HG03175 (cell line): ENCODE data around the gene TLDC2.
"Not testable (repeated sequence)": the region's sequence is repeated elsewhere in the genome, so short reads cannot be mapped to it uniquely, and the experiment has no call there.

Experiments
- ATAC-seq: cut with Tn5 transposase; IDR thresholded peaks from one replicate; pipeline ENCODE4 v1.9.1; 2021; ENCODE audit warnings: mild to moderate bottlenecking, moderate library complexity; ENCODE audit not compliant: unreplicated experiment

TLDC2 gene

GRCh38 chr20:36866681-36867495 is 9.1 kb upstream of the TLDC2 start:
- ATAC-seq, result no peak

GRCh38 chr20:36871640-36872570 is 4.0 kb upstream of the TLDC2 start:
- ATAC-seq, result no peak

DNA sequence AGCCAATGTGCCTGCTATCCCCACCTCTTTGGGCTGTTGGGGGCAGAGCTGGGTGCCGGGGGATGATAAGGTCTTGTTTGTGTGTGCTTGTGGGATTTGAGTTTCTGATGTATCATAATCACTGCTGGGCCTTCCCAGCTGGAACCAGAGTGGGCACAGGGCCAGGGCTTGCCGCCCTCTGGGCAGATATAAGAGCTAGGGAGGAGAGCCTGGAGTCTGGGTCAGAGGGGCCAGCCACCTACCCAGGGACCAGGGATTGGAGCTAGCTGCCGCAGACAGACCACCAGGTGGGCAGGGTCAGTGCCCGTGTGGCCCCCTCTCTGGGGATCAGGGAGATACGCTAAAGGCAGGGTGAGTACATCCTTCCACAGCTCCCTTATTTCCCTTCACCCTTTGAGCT is 3.1 kb upstream of the TLDC2 start:
- ATAC-seq, result no peak

DNA sequence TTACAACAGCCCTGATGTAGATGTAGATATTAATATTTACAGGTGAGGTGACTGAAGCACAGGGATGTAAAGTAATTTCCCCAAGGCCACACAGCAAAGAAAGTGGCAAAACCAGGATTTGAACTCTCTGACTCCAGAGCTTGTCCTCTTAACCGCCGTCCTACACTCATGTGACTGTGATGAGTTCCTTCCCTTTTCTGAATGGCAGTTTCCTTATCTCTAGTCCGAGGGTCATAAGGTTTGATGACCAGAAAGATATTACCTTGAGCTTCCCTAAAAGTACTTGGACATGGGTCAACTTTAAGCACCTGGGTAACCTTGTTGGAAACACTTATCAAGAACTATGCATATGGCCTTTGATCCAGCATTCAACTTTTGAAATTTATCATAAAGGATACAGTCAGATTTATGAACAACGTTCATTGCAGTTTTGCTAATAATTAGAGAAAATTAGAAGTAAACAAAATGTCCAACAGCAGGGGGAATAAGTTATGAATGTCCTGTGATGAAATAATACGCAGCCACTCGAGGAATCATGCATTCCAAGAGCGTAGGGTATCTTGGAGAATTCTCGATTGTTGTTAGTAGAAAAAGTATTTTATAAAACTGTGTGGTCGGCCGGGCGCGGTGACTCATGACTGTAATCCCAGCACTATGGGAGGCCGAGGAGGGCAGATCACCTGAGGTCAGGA is 2.3 kb upstream of the TLDC2 start:
- no peak for ATAC-seq

- not testable (repeated sequence) for ATAC-seq
Observed at GRCh38 chr20:36875093-36875492, 845 bp upstream of the TLDC2 start.

- no peak for ATAC-seq
Observed at GRCh38 chr20:36876473-36876833, 515 bp downstream of the TLDC2 start.

DNA sequence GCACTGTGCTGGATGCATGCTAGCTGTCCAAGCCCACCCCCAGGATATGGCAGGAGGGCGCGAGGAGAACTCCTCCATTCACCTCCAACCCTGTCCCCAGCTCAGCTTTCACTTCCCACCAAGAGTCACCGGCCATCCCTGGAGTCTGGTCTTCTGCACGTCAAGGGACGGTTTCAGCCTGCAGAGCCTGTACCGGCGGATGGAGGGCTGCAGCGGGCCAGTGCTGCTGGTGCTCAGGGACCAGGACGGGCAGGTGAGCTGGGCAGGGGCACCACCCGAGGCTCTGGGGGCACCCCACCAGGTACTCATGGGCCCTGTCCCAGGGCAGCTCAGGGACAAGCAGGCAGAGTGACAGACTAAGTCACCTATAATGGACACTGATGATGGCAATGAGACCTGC is 3.0 kb downstream of the TLDC2 start:
- ATAC-seq, result no peak

- ATAC-seq, result no peak
Observed at GRCh38 chr20:36880741-36881250, 4.9 kb downstream of the TLDC2 start.

DNA sequence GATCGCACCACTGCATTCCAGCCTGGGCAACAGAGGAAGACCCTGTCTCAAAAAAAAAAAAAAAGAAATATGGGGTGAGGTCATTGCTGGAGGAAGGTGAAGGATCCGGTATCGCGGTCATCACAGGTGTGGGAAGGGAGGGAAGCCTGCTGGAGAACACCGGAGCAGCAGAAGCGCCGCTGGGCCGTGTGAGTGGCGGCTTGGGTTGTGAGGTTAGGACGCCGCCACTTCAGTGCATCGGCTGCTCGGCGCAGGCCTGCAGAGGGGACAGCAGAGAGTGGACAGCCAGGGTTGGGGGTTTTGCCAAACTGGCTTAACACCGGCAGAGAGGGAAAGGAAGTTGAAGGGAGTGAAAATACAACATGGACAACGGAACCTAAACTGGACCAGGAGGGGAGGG is 5.4 kb downstream of the TLDC2 start:
- no peak for ATAC-seq

GRCh38 chr20:36881888-36882287 is 6.0 kb downstream of the TLDC2 start:
- ATAC-seq, result no peak

- no peak for ATAC-seq
Observed at GRCh38 chr20:36883977-36884535, 8.1 kb downstream of the TLDC2 start.

GRCh38 chr20:36885356-36885755 is 9.4 kb downstream of the TLDC2 start:
- no peak for ATAC-seq

GRCh38 chr20:36886859-36887751 is 11.2 kb downstream of the TLDC2 start:
- ATAC-seq, result no peak

DNA sequence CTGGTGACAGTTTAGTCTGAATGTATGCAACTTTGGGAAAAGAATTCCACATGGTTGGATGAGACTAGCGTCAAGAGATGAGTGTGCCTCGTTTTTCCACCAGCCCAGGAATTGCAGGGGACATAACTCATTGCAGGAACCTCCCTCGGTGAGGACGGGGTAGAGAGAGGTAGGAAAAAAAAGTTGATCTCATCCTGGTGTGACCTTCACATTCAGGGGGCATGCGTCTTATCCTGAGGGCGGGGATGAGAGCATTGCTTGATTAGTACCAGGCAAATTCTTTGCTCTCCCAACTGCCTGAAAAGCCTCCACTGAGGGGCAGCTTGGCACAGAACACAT is 11.8 kb downstream of the TLDC2 start:
- no peak for ATAC-seq

DNA sequence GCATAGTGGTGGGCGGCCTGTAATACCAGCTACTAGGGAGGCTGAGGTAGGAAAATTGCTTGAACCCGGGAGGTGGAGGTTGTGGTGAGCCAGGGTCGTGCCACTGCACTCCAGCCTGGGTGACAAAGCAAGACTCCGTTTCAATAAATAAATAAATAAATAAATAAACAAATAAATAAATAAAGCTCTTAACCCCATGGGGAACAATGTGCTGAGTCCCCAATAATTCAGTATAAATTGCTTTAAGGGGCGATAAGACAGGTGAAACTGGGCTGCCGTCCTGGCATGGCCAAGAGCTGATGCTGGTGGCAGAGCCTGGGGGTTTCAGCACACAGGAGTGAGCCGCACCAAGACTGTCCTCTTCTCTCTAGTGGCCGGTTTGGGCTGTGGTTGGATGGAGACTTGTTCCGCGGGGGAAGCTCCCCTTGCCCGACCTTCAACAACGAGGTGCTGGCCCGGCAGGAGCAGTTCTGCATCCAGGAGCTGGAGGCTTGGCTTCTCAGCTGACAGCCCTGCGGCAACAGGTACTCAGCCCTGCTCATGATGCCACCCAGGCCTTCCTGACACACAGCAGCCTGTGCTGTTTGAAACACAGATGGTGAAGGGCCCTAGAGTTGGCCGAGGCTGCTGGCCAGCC is 13.1 kb downstream of the TLDC2 start:
- no peak for ATAC-seq

DNA sequence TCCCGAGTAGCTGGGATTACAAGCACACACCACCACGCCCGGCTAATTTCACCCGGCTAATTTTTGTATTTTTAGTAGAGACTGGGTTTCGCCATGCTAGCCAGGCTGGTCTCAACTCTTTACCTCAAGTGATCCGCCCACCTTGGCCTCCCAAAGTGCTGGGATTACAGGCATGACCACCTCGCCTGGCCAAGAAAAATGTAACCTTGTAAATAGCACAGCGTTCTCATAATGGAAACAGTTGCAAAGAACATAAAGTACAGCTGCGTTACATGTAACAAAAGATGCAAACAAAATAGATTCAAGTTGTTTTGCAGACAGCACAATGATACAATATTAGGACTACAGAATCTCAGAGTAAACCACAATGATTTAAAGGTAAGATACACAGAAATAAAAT is 14.6 kb downstream of the TLDC2 start:
- no peak for ATAC-seq

GRCh38 chr20:36891211-36891610 is 15.3 kb downstream of the TLDC2 start:
- ATAC-seq, result no peak

DNA sequence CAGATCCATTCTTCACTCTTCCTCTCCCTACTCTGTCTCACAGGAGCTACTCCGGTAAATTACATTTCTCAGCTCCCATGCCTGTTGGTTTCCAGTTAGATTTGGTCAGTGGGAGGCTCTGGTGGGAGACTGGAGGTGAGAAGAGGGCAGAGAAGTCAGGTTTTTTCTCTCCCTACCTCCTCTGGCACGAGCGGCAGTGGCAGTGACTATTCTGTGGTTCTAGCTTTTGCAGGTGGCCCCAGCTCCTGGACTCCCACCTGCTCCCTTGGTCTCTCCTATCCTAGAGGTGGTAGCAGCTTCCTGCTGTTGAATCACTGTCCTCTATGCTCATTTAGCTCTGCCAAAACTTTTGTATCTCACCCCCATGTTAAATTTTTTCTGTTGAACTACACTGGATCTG is 17.9 kb downstream of the TLDC2 start:
- ATAC-seq, result no peak

DNA sequence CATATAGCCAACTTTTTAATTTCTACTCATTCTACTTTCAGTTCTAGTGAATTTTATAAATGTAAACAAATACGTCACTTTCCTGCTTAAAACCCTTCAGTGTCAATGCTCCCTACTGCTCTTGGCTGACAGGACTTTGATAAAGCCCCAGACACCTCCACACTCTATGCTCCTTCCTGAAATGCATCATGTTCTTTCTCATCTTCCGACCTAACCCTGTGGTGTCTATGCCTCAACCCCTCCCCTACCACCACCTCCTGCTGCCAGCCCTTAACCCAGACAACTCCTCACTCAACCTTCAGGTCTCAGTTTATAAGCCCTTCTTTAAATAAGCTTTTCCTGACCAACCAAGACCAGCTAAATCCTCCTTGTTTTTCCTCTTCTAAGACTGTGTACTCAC is 19.1 kb downstream of the TLDC2 start:
- no peak for ATAC-seq

GRCh38 chr20:36904690-36905089 is 28.8 kb downstream of the TLDC2 start:
- no peak for ATAC-seq
